Measurements from ENCODE around the gene RNASEH2B.

RNASEH2B gene

DNA sequence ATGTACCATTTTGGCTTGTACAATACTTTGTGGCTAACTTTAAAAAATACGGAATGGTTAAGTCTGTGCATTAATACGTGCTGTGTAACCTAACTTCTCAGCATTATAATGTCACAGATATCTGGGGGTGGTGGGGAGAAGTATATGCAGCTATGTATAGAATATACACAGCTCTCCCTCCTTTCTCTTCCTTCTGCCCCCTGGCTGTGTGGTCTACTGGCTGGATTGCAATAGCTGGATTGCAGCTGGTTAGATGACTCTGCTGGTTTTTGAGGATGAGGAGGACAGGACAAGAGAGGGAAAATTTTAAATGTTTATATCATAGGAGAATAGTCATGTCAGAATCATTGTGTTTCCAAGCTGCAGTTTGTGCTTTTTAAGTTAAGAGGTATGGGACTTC, 9.7 kb downstream of the RNASEH2B start:
- TF ChIP-seq, protein P1, sequence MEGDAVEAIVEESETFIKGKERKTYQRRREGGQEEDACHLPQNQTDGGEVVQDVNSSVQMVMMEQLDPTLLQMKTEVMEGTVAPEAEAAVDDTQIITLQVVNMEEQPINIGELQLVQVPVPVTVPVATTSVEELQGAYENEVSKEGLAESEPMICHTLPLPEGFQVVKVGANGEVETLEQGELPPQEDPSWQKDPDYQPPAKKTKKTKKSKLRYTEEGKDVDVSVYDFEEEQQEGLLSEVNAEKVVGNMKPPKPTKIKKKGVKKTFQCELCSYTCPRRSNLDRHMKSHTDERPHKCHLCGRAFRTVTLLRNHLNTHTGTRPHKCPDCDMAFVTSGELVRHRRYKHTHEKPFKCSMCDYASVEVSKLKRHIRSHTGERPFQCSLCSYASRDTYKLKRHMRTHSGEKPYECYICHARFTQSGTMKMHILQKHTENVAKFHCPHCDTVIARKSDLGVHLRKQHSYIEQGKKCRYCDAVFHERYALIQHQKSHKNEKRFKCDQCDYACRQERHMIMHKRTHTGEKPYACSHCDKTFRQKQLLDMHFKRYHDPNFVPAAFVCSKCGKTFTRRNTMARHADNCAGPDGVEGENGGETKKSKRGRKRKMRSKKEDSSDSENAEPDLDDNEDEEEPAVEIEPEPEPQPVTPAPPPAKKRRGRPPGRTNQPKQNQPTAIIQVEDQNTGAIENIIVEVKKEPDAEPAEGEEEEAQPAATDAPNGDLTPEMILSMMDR (IDR thresholded peaks at IDR 0.05; ENCODE audit: insufficient read depth, low read length, poor library complexity, severe bottlenecking), result no peak
- Histone ChIP-seq H3K36me3 (ENCODE audit: control insufficient read depth, insufficient read depth, low read length) (no peaks in the 10 kb centered on the region), H3K4me3 (replicated peaks; ENCODE audit: low read depth, low read length) (no peak overlapping the region), H3K27me3 (replicated peaks; ENCODE audit: control insufficient read depth, insufficient read depth, low read length) (no peaks in the 10 kb centered on the region)
- no peak for DNase-seq (ENCODE audit: extremely low read depth, insufficient read length)

DNA sequence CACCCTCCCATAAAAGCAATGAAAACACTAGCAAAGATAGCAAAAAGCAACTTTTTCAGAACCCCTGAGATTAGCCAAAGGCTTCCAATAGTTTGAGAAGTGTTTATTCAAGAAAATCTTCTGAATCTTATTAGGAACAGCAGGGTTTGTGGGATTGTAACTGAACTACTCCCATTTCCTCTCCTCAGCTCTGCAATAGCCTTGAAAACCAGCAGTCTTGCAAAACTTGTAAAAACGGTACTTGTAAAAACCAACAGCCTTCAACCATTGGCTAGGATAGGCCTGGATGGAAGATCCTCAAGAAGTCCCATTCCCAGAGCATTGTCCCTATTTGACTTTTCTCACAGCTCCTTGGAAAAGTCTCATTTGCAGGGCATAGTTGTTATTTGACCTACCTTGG, 12.1 kb downstream of the RNASEH2B start:
- H3K4me3 ChIP-seq (replicated peaks; ENCODE audit: low read depth, low read length), result no peak overlapping the region
- H3K36me3 ChIP-seq (ENCODE audit: control insufficient read depth, insufficient read depth, low read length), result no peaks in the 10 kb centered on the region
- TF ChIP-seq, protein P1 (IDR thresholded peaks at IDR 0.05; ENCODE audit: insufficient read depth, low read length, poor library complexity, severe bottlenecking), result no peak
- no peaks in the 10 kb centered on the region for H3K27me3 ChIP-seq (replicated peaks; ENCODE audit: control insufficient read depth, insufficient read depth, low read length)
- DNase-seq (ENCODE audit: extremely low read depth, insufficient read length), result no peak

DNA sequence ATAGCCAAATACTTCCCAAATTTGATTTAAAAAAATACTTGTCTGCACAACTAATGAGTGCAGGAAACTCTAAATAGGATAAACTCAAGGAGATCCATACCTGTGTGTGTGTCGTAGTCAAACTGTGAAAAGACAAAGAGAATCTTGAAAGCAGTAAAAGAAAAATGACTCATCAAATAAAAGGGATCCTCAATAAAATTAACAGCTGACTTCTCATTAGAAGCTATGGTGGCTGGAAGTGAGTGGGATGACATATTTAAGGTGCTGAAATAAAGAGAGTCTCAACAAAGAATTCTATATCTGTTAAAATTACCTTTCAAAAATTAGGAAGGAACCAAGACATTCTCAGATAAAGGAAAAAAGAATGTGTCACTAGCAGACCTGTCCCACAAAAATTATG, 13.7 kb downstream of the RNASEH2B start:
- Histone ChIP-seq H3K4me3 (replicated peaks; ENCODE audit: low read depth, low read length) (no peak overlapping the region), H3K36me3 (ENCODE audit: control insufficient read depth, insufficient read depth, low read length) (no peaks in the 10 kb centered on the region), H3K27me3 (replicated peaks; ENCODE audit: control insufficient read depth, insufficient read depth, low read length) (no peaks in the 10 kb centered on the region)
- no peak for DNase-seq (ENCODE audit: extremely low read depth, insufficient read length)
- TF ChIP-seq, protein P1 (IDR thresholded peaks at IDR 0.05; ENCODE audit: insufficient read depth, low read length, poor library complexity, severe bottlenecking), result no peak

DNA sequence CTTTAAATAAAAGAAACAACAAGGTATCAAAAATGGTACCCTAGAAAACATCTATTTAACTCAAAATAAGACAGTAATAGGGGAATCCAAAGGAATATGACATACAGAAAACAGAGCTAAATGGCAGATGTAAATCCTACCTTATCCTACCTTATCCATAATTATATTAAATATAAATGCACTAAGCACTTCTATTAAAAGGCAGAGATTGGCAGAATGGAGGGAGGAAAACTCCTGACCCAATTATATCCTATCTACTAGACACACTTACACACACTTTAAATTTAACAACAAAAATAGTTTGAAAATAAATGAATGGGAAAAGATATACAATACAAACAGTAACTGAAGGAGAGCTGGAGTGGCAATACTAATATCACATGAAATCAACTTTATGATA, 14.4 kb downstream of the RNASEH2B start:
- Histone ChIP-seq H3K4me3 (replicated peaks; ENCODE audit: low read depth, low read length) (no peak overlapping the region), H3K27me3 (replicated peaks; ENCODE audit: control insufficient read depth, insufficient read depth, low read length) (no peaks in the 10 kb centered on the region), H3K36me3 (ENCODE audit: control insufficient read depth, insufficient read depth, low read length) (no peaks in the 10 kb centered on the region)
- DNase-seq (ENCODE audit: extremely low read depth, insufficient read length), result no peak
- TF ChIP-seq, protein P1 (IDR thresholded peaks at IDR 0.05; ENCODE audit: insufficient read depth, low read length, poor library complexity, severe bottlenecking), result no peak

DNA sequence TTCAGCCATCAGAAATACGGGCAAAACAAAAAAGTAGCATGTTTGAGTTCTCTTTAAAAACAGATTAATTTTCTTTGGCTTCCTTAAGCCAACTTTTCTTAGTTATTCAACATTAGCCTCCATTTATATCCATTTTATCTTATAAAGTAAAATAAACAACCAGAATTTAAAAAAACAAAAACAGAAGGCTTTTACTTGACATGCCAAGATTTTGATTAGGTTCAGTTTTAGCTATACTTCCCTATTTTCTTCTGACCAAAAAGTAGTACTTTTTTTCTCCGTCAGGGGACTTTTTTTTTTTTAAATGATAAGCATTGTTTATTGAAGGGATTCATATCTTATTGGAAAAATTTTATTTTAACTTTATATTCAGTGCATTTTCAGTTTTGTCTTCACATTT, 18.1 kb downstream of the RNASEH2B start:
- no peaks in the 10 kb centered on the region; the same call in none of the 2 replicates for H3K36me3 ChIP-seq (ENCODE audit: control insufficient read depth, insufficient read depth, low read length)
- TF ChIP-seq, protein P1 (IDR thresholded peaks at IDR 0.05; ENCODE audit: insufficient read depth, low read length, poor library complexity, severe bottlenecking), result no peak
- no peak for DNase-seq (ENCODE audit: extremely low read depth, insufficient read length)
- no peak overlapping the region for H3K4me3 ChIP-seq (replicated peaks; ENCODE audit: low read depth, low read length)
- H3K27me3 ChIP-seq (replicated peaks; ENCODE audit: control insufficient read depth, insufficient read depth, low read length), result no peaks in the 10 kb centered on the region

DNA sequence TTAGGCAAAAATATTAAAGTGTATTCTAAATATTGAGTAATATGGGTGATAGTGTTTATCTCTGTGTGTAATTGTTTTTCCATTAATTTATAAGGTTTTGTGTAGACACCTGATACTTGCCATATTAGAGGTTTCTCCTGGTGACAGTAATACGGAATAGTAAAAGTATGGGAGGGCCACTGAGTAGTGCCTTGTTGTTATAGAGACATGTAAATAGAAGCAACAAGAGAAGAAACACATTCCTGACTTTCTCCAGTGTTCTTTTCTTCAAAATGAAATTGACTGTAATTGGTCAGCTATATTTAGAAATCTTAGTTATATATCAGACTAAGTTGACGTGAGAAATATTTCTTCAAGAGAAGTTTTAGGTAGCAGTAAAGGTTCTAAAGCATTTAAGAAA, 18.5 kb downstream of the RNASEH2B start:
- Histone ChIP-seq H3K4me3 (replicated peaks; ENCODE audit: low read depth, low read length) (no peak overlapping the region), H3K27me3 (replicated peaks; ENCODE audit: control insufficient read depth, insufficient read depth, low read length) (no peaks in the 10 kb centered on the region), H3K36me3 (ENCODE audit: control insufficient read depth, insufficient read depth, low read length) (no peaks in the 10 kb centered on the region; the same call in none of the 2 replicates)
- TF ChIP-seq, protein P1 (IDR thresholded peaks at IDR 0.05; ENCODE audit: insufficient read depth, low read length, poor library complexity, severe bottlenecking), result no peak
- no peak for DNase-seq (ENCODE audit: extremely low read depth, insufficient read length)
